Activated T-helper 17 cell treated with anti-CD3 and anti-CD28 coated beads, Interleukin-2, amount 50 U/mL, for 72 hours (primary cell): ENCODE results near the gene SUSD1. TPM values are rescaled to one million over a fixed set of nuclear protein-coding genes. Genes with fewer than 3 reads are reported as not detected.
A peak's percentile ranks its signal among the peaks of the same experiment; 100 is the strongest.
"Not testable (repeated sequence)": the region's sequence is repeated elsewhere in the genome, so short reads cannot be mapped to it uniquely, and the experiment has no call there.

ENCODE experiments used
- ATAC-seq: fragments of 150-1000 bp; cut with Tn5 transposase; replicated peaks from 2 replicates; pipeline ENCODE4 v1.10.0; 2021; ENCODE audit warnings: mild to moderate bottlenecking, moderate library complexity
- H3K27ac Mint-ChIP-seq: one replicate; pipeline ENCODE4 v1.8.0; 2022; ENCODE audit warnings: mixed read lengths
- H3K27me3 Mint-ChIP-seq: one replicate; pipeline ENCODE4 v1.8.0; 2022; ENCODE audit warnings: mixed read lengths
- H3K36me3 Mint-ChIP-seq: one replicate; pipeline ENCODE4 v1.8.0; 2022; ENCODE audit warnings: low read depth, mild to moderate bottlenecking, mixed read lengths
- H3K4me1 Mint-ChIP-seq: one replicate; pipeline ENCODE4 v1.8.0; 2022; ENCODE audit warnings: mixed read lengths
- H3K4me3 Mint-ChIP-seq: one replicate; pipeline ENCODE4 v1.8.0; 2022; ENCODE audit warnings: mild to moderate bottlenecking, mixed read lengths
- H3K9me3 Mint-ChIP-seq: one replicate; pipeline ENCODE4 v1.8.0; 2022; ENCODE audit warnings: mixed read lengths
- total RNA-seq, 2 donors: library from RNA; stranded (reverse); gene quantifications; one replicate each; pipeline ENCODE4 v1.2.3, GENCODE V29; 2022

Gene SUSD1
- total RNA-seq, 2 donors from 2014 or later = 1.8 to 6.3 TPM

- Mint-ChIP-seq H3K27me3 (no peaks in the 10 kb centered on the region), H3K4me3 (no peak overlapping the region), H3K4me1 (no peaks in the 10 kb centered on the region), H3K36me3 (no peaks in the 10 kb centered on the region), H3K9me3 (no peaks in the 10 kb centered on the region), H3K27ac (no peak overlapping the region)
- ATAC-seq = no peak
These were observed 88.5 kb downstream of the SUSD1 start for GRCh38 chr9:112086627-112087026.

GRCh38 chr9:112084907-112085306 lies 90.2 kb downstream of the SUSD1 start:
- no peak for ATAC-seq
- Mint-ChIP-seq H3K4me1 (no peaks in the 10 kb centered on the region), H3K36me3 (no peaks in the 10 kb centered on the region), H3K9me3 (no peaks in the 10 kb centered on the region), H3K4me3 (no peak overlapping the region), H3K27ac (no peak overlapping the region), H3K27me3 (no peaks in the 10 kb centered on the region)

DNA sequence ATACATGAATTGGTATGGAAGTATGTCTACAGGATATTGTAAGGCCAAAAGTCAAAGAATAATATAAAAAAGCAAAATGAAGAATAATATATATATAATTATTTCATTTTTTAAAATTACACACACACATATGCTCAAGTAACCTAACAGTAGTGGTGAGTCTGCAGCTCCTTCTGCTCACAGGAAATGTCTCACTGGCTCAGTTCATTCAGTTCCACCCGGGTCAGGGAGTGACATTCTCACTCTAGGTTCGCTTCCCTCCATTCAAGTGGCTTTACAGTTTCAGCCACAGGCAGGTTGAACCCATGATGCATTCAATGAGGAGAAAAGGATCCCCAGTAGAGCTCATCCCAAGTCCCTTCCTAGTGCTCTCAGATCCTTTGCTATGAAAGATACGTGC lies 90.8 kb downstream of the SUSD1 start:
- Mint-ChIP-seq H3K4me3 (no peak overlapping the region), H3K36me3 (no peaks in the 10 kb centered on the region), H3K27me3 (no peaks in the 10 kb centered on the region), H3K9me3 (no peaks in the 10 kb centered on the region), H3K27ac (no peak overlapping the region), H3K4me1 (no peaks in the 10 kb centered on the region)
- ATAC-seq = peak; percentile 45

GRCh38 chr9:112081918-112082729 lies 93.0 kb downstream of the SUSD1 start:
- no peak for ATAC-seq
- H3K4me1 Mint-ChIP-seq = peaks cover 1% of the 10 kb centered on the region

GRCh38 chr9:112080831-112081542 lies 94.1 kb downstream of the SUSD1 start:
- Mint-ChIP-seq H3K4me1 (peaks cover 12% of the 10 kb centered on the region), H3K27ac (no peak overlapping the region), H3K36me3 (no peaks in the 10 kb centered on the region), H3K9me3 (no peaks in the 10 kb centered on the region), H3K27me3 (no peaks in the 10 kb centered on the region), H3K4me3 (no peak overlapping the region)
- no peak for ATAC-seq

More at GRCh38 chr9:112081918-112082729, 93.0 kb downstream of the SUSD1 start:
- Mint-ChIP-seq H3K36me3 (no peaks in the 10 kb centered on the region), H3K27me3 (no peaks in the 10 kb centered on the region), H3K9me3 (no peaks in the 10 kb centered on the region), H3K27ac (no peak overlapping the region), H3K4me3 (no peak overlapping the region)

DNA sequence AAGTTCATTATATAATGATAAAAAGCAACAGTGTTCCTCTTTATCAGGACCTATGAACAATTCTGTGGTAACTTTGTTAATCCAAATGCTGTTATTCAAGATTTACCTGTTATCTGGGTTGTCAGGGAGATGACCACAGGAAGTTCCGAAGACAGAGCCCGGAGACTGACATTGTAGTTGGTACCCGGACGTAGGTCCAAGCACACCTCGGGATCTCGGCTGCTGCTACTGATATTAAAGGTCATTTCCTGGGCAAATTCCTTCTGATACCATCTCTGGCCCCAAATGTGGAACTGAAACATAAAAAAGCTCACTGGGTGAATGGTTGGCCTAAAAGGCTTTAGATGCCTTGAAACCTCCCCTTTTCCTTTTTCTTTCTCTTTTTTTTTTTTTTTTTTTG lies 96.7 kb downstream of the SUSD1 start:
- H3K27me3 Mint-ChIP-seq = no peaks in the 10 kb centered on the region

GRCh38 chr9:112076814-112077213 lies 98.3 kb downstream of the SUSD1 start:
- peak overlapping the region; percentile 59 for H3K4me3 Mint-ChIP-seq
- ATAC-seq = peak; percentile 61
- H3K9me3 Mint-ChIP-seq = no peaks in the 10 kb centered on the region
- peaks cover 24% of the 10 kb centered on the region for H3K4me1 Mint-ChIP-seq
- H3K36me3 Mint-ChIP-seq = no peaks in the 10 kb centered on the region
- no peaks in the 10 kb centered on the region for H3K27me3 Mint-ChIP-seq
- H3K27ac Mint-ChIP-seq = peak overlapping the region; percentile 8

More for the DNA sequence above, 96.7 kb downstream of the SUSD1 start:
- no peaks in the 10 kb centered on the region for H3K36me3 Mint-ChIP-seq
- no peak for ATAC-seq
- H3K27ac Mint-ChIP-seq = no peak overlapping the region
- H3K9me3 Mint-ChIP-seq = no peaks in the 10 kb centered on the region
- H3K4me1 Mint-ChIP-seq = peaks cover 22% of the 10 kb centered on the region
- no peak overlapping the region for H3K4me3 Mint-ChIP-seq

DNA sequence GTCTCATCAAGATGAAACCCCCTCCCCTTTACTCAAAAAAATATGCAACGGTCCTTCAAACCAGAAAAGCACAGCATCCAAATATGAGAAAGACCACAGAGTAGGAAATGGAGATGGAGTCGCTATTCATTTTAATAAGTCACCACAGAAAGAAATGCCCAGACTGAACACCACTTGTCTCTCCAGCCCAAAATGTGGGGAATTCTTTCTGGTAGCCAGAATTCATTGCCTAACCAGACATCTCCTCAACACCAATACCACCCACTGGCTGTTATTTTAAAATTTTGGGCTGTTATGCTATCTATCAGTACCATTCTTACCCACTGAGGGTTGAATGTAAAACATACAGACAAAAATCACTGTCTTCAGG lies 100.1 kb downstream of the SUSD1 start:
- H3K4me3 Mint-ChIP-seq = peak overlapping the region; percentile 72
- H3K9me3 Mint-ChIP-seq = no peaks in the 10 kb centered on the region
- H3K36me3 Mint-ChIP-seq = no peaks in the 10 kb centered on the region
- no peaks in the 10 kb centered on the region for H3K27me3 Mint-ChIP-seq
- ATAC-seq = peak; percentile 22
- peaks cover 24% of the 10 kb centered on the region for H3K4me1 Mint-ChIP-seq
- H3K27ac Mint-ChIP-seq = peak overlapping the region; percentile 69

DNA sequence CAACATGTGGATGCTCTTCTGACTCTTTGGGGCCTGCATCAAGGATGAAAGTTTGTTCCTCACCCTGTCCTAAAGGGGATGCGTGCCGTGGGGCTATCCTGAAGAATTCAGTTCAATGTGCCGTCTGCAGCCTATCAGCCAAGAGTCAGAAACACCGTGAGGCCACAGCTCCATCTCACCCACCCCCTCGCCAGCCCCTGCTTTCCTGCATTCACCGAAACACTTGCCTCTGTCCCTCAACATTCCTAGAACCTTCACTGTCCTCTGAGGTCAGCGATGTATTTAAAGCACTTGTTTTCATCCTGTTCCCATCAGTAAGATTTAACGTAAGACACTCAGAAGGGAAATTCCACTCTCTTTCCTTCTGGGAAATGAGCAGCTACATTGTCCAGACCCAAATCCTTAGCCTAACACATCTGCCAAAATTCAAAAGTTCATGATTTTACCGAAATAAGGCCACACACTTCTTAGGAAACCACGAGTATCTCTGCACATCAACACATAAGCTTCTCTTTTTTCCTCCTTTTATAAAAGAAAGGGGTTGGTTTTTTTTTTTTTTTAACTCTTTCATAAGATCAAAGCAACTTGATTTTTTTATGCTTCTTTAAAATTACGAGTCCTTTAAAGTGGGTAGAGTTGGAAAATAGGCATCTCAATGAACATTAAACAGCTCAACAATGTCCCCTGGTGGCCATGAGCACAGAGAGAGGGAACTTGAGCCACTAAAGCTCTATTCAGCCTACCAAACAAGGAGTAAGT lies 100.7 kb downstream of the SUSD1 start:
- Mint-ChIP-seq H3K4me3 (peak overlapping the region; percentile 72), H3K9me3 (no peaks in the 10 kb centered on the region)

GRCh38 chr9:112073639-112074173 lies 101.4 kb downstream of the SUSD1 start:
- H3K9me3 Mint-ChIP-seq, H3K27me3 Mint-ChIP-seq, ATAC-seq, H3K27ac Mint-ChIP-seq, H3K36me3 Mint-ChIP-seq: not testable (repeated sequence)
- Mint-ChIP-seq H3K4me3 (peak overlapping the region; percentile 72), H3K4me1 (peaks cover 24% of the 10 kb centered on the region)

More for the DNA sequence above, 100.7 kb downstream of the SUSD1 start:
- peak overlapping the region; percentile 69 for H3K27ac Mint-ChIP-seq
- no peaks in the 10 kb centered on the region for H3K36me3 Mint-ChIP-seq
- H3K27me3 Mint-ChIP-seq = no peaks in the 10 kb centered on the region
- peak; percentile 87 for ATAC-seq
- peaks cover 24% of the 10 kb centered on the region for H3K4me1 Mint-ChIP-seq

- H3K4me1 Mint-ChIP-seq = peaks cover 24% of the 10 kb centered on the region
- H3K9me3 Mint-ChIP-seq = no peaks in the 10 kb centered on the region
- no peaks in the 10 kb centered on the region for H3K36me3 Mint-ChIP-seq
- H3K27ac Mint-ChIP-seq = no peak overlapping the region
- H3K4me3 Mint-ChIP-seq = no peak overlapping the region
- ATAC-seq = no peak
- H3K27me3 Mint-ChIP-seq = no peaks in the 10 kb centered on the region
These were observed 102.1 kb downstream of the SUSD1 start for GRCh38 chr9:112072721-112073638.

- H3K27me3 Mint-ChIP-seq = no peaks in the 10 kb centered on the region
- H3K27ac Mint-ChIP-seq = no peak overlapping the region
- H3K36me3 Mint-ChIP-seq = no peaks in the 10 kb centered on the region
These were observed 105.6 kb downstream of the SUSD1 start for GRCh38 chr9:112069318-112070169.

More at GRCh38 chr9:112069318-112070169, 105.6 kb downstream of the SUSD1 start:
- Mint-ChIP-seq H3K4me1 (peaks cover 10% of the 10 kb centered on the region), H3K4me3 (no peak overlapping the region), H3K9me3 (no peaks in the 10 kb centered on the region)
- no peak for ATAC-seq
